GM18951 (cell line): ENCODE measurements around the gene NSDHL.

Experiments used
- POLR2A ChIP-seq: IDR thresholded peaks from 4 replicates; pipeline ENCODE4 v1.6.1; 2011; ENCODE audit warnings: mild to moderate bottlenecking; ENCODE audit not compliant: insufficient read length, insufficient read depth; ENCODE audit errors: extremely low read depth
- in situ Hi-C: fragments of 300-500 bp; cut with MboI; formaldehyde crosslinking; loops from one replicate; pipeline ENCODE4 v1.12.0; 2022; ENCODE audit warnings: low sequenced_read_pairs, mixed read lengths, inconsistent platforms; ENCODE audit not compliant: unreplicated experiment

Gene NSDHL

GRCh38 chrX:152861116-152861515, 30.3 kb downstream of the NSDHL start:
- in situ Hi-C loops: no loop called here
- TF ChIP-seq POLR2A: no peak

- in situ Hi-C loops: no loop called here
- no peak for TF ChIP-seq POLR2A
These were observed 31.0 kb downstream of the NSDHL start for GRCh38 chrX:152861826-152862225.

- TF ChIP-seq POLR2A: no peak
- in situ Hi-C loops: no loop called here
These were observed 34.5 kb downstream of the NSDHL start for GRCh38 chrX:152865232-152865920.

- in situ Hi-C loops: no loop called here
- TF ChIP-seq POLR2A: no peak
These were observed 35.5 kb downstream of the NSDHL start for GRCh38 chrX:152866386-152866785.

GRCh38 chrX:152869972-152870371, 39.1 kb downstream of the NSDHL start:
- no peak for TF ChIP-seq POLR2A
- in situ Hi-C loops: no loop called here

GRCh38 chrX:152871260-152871659, 40.4 kb downstream of the NSDHL start:
- TF ChIP-seq POLR2A: no peak
- in situ Hi-C loops: no loop called here

- in situ Hi-C loops: no loop called here
- no peak for TF ChIP-seq POLR2A
These were observed 41.7 kb downstream of the NSDHL start for GRCh38 chrX:152872522-152872921.

- in situ Hi-C loops: no loop called here
- TF ChIP-seq POLR2A: no peak
These were observed 42.5 kb downstream of the NSDHL start for GRCh38 chrX:152873361-152873760.

GRCh38 chrX:152876931-152877840, 46.3 kb downstream of the NSDHL start:
- in situ Hi-C loops: no loop called here
- no peak for TF ChIP-seq POLR2A

- in situ Hi-C loops: no loop called here
These were observed 48.3 kb downstream of the NSDHL start for GRCh38 chrX:152878976-152879755.

GRCh38 chrX:152881289-152881688, 50.4 kb downstream of the NSDHL start:
- in situ Hi-C loops: no loop called here
- TF ChIP-seq POLR2A: no peak

More at GRCh38 chrX:152878976-152879755, 48.3 kb downstream of the NSDHL start:
- no peak for TF ChIP-seq POLR2A

- in situ Hi-C loops: no loop called here
These were observed 53.3 kb downstream of the NSDHL start for GRCh38 chrX:152884171-152884570.

GRCh38 chrX:152886716-152887115, 55.9 kb downstream of the NSDHL start:
- no peak for TF ChIP-seq POLR2A
- in situ Hi-C loops: no loop called here

More at GRCh38 chrX:152884171-152884570, 53.3 kb downstream of the NSDHL start:
- TF ChIP-seq POLR2A: no peak
